HG03025 (cell line): ENCODE data around the gene ANKRD27.
"Not testable (repeated sequence)": the region's sequence is repeated elsewhere in the genome, so short reads cannot be mapped to it uniquely, and the experiment has no call there.

Experiments
- ATAC-seq: cut with Tn5 transposase; IDR thresholded peaks from one replicate; pipeline ENCODE4 v1.9.1; 2021; ENCODE audit warnings: mild to moderate bottlenecking, moderate library complexity; ENCODE audit not compliant: unreplicated experiment, low FRiP score

Gene ANKRD27

GRCh38 chr19:32611161-32611560 lies 63.8 kb downstream of the ANKRD27 start:
- ATAC-seq, result no peak

- ATAC-seq, result no peak
Measured at GRCh38 chr19:32607479-32607878, 67.5 kb downstream of the ANKRD27 start.

- no peak for ATAC-seq
Measured at GRCh38 chr19:32606289-32606688, 68.7 kb downstream of the ANKRD27 start.

GRCh38 chr19:32605544-32605943 lies 69.4 kb downstream of the ANKRD27 start:
- ATAC-seq, result no peak

- ATAC-seq, result no peak
Measured at GRCh38 chr19:32603961-32604360, 71.0 kb downstream of the ANKRD27 start.

GRCh38 chr19:32599736-32600157 lies 75.2 kb downstream of the ANKRD27 start:
- no peak for ATAC-seq

- ATAC-seq, result no peak
Measured at GRCh38 chr19:32599258-32599657, 75.7 kb downstream of the ANKRD27 start.

GRCh38 chr19:32598022-32598421 lies 77.0 kb downstream of the ANKRD27 start:
- ATAC-seq, result no peak

GRCh38 chr19:32595491-32595890 lies 79.5 kb downstream of the ANKRD27 start:
- ATAC-seq, result no peak

GRCh38 chr19:32594021-32594420 lies 81.0 kb downstream of the ANKRD27 start:
- no peak for ATAC-seq

GRCh38 chr19:32587747-32588504 lies 87.1 kb downstream of the ANKRD27 start:
- ATAC-seq, result not testable (repeated sequence)

GRCh38 chr19:32581705-32582179 lies 93.2 kb downstream of the ANKRD27 start:
- peak; percentile 17 for ATAC-seq

- peak; percentile 88 for ATAC-seq
Measured at GRCh38 chr19:32580901-32581704, 93.9 kb downstream of the ANKRD27 start, which contains the start of gene PDCD5. TSS of gene PDCD5 (plus strand) at chr19:32581190. CDS start at chr19:32581262, 72 bp downstream.

GRCh38 chr19:32580353-32580900 lies 94.6 kb downstream of the ANKRD27 start:
- peak; percentile 13 for ATAC-seq

GRCh38 chr19:32576790-32577189 lies 98.2 kb downstream of the ANKRD27 start:
- ATAC-seq, result no peak

- no peak for ATAC-seq
Measured at GRCh38 chr19:32573492-32573794, 101.5 kb downstream of the ANKRD27 start.

- not testable (repeated sequence) for ATAC-seq
Measured at GRCh38 chr19:32572700-32573491, 102.1 kb downstream of the ANKRD27 start.

- ATAC-seq, result not testable (repeated sequence)
Measured at GRCh38 chr19:32571471-32572075, 103.4 kb downstream of the ANKRD27 start.

- ATAC-seq, result no peak
Measured at GRCh38 chr19:32570081-32570785, 104.7 kb downstream of the ANKRD27 start.
